IgD-negative memory B cell (primary cell): ENCODE data around the gene GAS2L1. TPM values are rescaled to one million over a fixed set of nuclear protein-coding genes. Genes with fewer than 3 reads are reported as not detected.

Experiments
- H3K27ac Mint-ChIP-seq, 3 donors: one replicate each; pipeline ENCODE4 v1.8.0; 2020 to 2022; ENCODE audit warnings: mild to moderate bottlenecking in 3 of 3, mixed read lengths in 3 of 3, moderate library complexity in 1 of 3
- H3K27me3 Mint-ChIP-seq: one replicate; pipeline ENCODE4 v1.8.0; 2021; ENCODE audit warnings: mixed read lengths
- H3K36me3 Mint-ChIP-seq: one replicate; pipeline ENCODE4 v1.8.0; 2020; ENCODE audit warnings: mild to moderate bottlenecking, mixed read lengths
- H3K4me1 Mint-ChIP-seq, 3 donors: one replicate each; pipeline ENCODE4 v1.8.0; 2020 to 2022; ENCODE audit warnings: mixed read lengths in 3 of 3, mild to moderate bottlenecking in 1 of 3
- H3K4me3 Mint-ChIP-seq, 4 donors: one replicate each; pipeline ENCODE4 v1.8.0; 2020 to 2022; ENCODE audit warnings: mild to moderate bottlenecking in 4 of 4, mixed read lengths in 4 of 4, moderate library complexity in 3 of 4
- H3K9me3 Mint-ChIP-seq, 3 donors: one replicate each; pipeline ENCODE4 v1.8.0; 2020 to 2021; ENCODE audit warnings: mixed read lengths in 3 of 3, mild to moderate bottlenecking in 1 of 3
- polyA plus RNA-seq: library from polyadenylated mRNA; unstranded; fragments of 300-500 nt; fragmentation: Illumina TruSeq; gene quantifications from one replicate; pipeline ENCODE4 v1.2.3, GENCODE V29; 2021

GAS2L1 gene
- polyA plus RNA-seq, 1 donor from 2014 or later, result 0.46 TPM

- Mint-ChIP-seq H3K4me1 (peaks cover 0 to 6% (median 4%) of the 10 kb centered on the region in 3 donors), H3K27me3 (peaks cover 3% of the 10 kb centered on the region), H3K36me3 (peaks cover 5% of the 10 kb centered on the region), H3K4me3 (no peak overlapping the region), H3K27ac (peak overlapping the region in 1 of 3 donors; percentile 90), H3K9me3 (no peaks in the 10 kb centered on the region)
These were observed 7.1 kb upstream of the GAS2L1 start for GRCh38 chr22:29299136-29299900.

DNA sequence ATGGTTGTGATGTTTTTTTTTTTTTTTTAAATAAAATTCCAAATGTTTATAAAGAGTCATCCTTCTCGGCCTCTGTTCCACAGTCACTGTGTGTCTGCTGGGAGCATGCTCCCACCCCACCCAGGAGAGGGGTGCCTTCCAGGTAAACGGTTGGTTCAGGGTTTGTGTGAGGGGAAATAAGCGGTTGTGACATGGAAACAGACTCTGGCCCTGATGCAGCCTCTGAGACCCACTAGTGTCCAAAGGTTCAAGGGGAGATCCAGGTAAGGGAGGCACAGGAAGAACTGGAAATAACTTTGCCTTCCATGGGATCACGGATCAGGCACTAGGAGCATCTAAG, 6.0 kb upstream of the GAS2L1 start:
- Mint-ChIP-seq H3K36me3 (peaks cover 5% of the 10 kb centered on the region), H3K27me3 (peaks cover 9% of the 10 kb centered on the region), H3K9me3 (no peaks in the 10 kb centered on the region), H3K27ac (no peak overlapping the region), H3K4me1 (peaks cover 0 to 6% (median 4%) of the 10 kb centered on the region in 3 donors), H3K4me3 (no peak overlapping the region)

- Mint-ChIP-seq H3K27me3 (peaks cover 11% of the 10 kb centered on the region), H3K4me3 (no peak overlapping the region), H3K27ac (peak overlapping the region in 1 of 3 donors; percentile 14), H3K4me1 (peaks cover 0 to 7% (median 4%) of the 10 kb centered on the region in 3 donors), H3K36me3 (peaks cover 5% of the 10 kb centered on the region), H3K9me3 (no peaks in the 10 kb centered on the region)
These were observed 5.4 kb upstream of the GAS2L1 start for GRCh38 chr22:29300807-29301601.

DNA sequence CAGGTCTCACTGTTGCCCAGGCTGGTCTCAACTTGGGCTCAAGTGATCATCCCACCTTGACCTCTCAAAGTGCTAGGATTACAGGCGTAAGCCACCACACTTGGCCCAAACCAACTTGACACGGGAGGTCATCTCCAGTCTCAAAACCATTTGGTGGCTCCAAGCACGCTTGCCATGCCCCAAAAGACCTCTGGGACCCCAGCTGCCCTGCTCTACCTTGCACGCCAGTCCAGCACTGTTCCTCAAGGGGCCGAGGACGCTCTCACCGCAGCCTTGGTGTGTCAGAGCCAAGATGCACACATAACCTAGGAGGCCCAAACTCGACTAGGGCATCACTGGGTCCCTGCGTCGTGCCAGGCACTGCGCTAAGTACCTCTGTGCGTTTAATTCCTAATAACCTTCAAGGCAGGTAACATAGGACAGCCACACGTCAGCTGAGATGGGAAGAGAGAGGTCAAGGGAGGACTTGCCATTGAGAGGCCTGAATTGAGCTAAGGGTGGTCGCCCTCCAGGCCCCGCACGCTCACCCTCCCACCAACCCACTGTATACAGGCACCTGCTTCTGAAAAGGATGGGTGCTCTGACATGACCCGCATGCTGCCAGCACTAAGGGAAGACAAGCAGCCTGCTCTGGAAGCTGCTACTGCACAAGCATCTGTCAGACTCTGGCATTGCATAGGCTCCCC, 4.6 kb upstream of the GAS2L1 start:
- Mint-ChIP-seq H3K9me3 (no peaks in the 10 kb centered on the region), H3K27me3 (peaks cover 12% of the 10 kb centered on the region), H3K27ac (no peak overlapping the region)

GRCh38 chr22:29302402-29302680, 4.1 kb upstream of the GAS2L1 start:
- Mint-ChIP-seq H3K36me3 (peaks cover 3% of the 10 kb centered on the region), H3K27ac (peak overlapping the region in 1 of 3 donors; percentile 31), H3K4me3 (no peak overlapping the region), H3K9me3 (no peaks in the 10 kb centered on the region), H3K4me1 (peaks cover 3 to 7% (median 5%) of the 10 kb centered on the region in 3 donors), H3K27me3 (peaks cover 13% of the 10 kb centered on the region)

More for the DNA sequence above, 4.6 kb upstream of the GAS2L1 start:
- Mint-ChIP-seq H3K4me1 (peaks cover 2 to 7% (median 4%) of the 10 kb centered on the region in 3 donors), H3K36me3 (peaks cover 5% of the 10 kb centered on the region), H3K4me3 (no peak overlapping the region)

DNA sequence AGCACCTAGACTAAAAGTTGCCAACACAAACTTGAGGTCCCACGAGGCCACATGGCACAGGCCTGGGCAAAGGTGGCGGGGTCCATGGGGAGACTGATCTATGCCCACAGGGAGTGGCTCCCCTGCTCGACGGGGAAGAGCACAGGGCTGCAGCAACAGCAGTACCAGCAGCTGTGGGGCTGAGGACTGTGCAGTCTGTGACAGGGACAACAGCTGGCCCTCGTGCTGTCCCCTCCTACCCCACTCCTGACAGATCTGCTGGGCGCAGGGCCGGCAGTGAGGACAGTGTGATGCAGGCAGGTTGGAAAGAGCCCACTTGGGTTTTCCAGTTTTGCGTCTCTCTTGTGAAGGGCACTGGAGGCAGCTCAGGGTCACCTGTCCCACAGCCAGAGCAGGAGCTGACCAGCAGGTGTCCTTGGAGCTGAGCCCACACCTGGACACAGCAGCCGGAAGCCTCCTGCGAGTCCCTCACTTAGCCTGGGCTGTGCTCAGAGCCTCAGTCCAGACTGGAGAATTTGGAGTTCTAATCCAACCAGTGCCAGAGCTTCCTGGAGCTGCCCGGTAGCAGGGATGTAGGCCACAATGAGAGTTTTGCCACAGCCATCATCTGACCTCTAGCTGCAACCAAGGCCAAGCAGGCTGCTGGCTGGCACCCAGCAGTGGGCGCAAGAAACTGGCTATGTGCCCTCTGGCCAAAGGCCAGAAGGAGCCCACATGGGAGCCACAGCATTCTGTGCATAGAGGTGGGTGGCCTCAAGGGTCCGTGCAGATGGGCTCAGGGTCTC, 3.6 kb upstream of the GAS2L1 start:
- H3K4me3 Mint-ChIP-seq, result peak overlapping the region in 1 of 4 donors; percentile 27
- peaks cover 16% of the 10 kb centered on the region for H3K27me3 Mint-ChIP-seq
- H3K4me1 Mint-ChIP-seq, result peaks cover 4 to 8% (median 7%) of the 10 kb centered on the region in 3 donors
- H3K9me3 Mint-ChIP-seq, result no peaks in the 10 kb centered on the region
- H3K27ac Mint-ChIP-seq, result peak overlapping the region in 1 of 3 donors; percentile 31
- peaks cover 3% of the 10 kb centered on the region for H3K36me3 Mint-ChIP-seq

DNA sequence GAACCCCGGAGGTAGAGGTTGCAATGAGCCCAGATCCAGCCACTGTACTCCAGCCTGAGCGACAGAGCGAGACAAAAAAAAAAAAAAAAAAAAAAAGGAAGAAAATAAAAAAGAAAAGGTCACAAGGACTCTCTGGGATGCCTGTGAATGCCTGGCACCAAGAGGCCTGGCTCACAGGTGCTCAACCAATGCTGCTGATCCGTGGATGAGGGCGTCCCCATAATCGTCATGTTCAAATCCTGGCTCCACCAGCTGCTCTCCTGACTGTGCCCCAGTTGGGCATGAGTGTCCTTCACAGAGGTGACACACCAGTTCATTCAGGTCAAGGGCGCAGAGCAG, 645 bp upstream of the GAS2L1 start:
- peaks cover 21% of the 10 kb centered on the region for H3K27me3 Mint-ChIP-seq
- H3K4me1 Mint-ChIP-seq, result peaks cover 4 to 8% (median 4%) of the 10 kb centered on the region in 3 donors
- peak overlapping the region in 3 of 4 donors; percentile 75 to 92 (median 88) for H3K4me3 Mint-ChIP-seq
- H3K27ac Mint-ChIP-seq, result no peak overlapping the region
- H3K36me3 Mint-ChIP-seq, result no peaks in the 10 kb centered on the region
- no peaks in the 10 kb centered on the region for H3K9me3 Mint-ChIP-seq

GRCh38 chr22:29306835-29307595, 565 bp downstream of the GAS2L1 start:
- peaks cover 27% of the 10 kb centered on the region for H3K27me3 Mint-ChIP-seq
- peaks cover 2 to 8% (median 6%) of the 10 kb centered on the region in 3 donors for H3K4me1 Mint-ChIP-seq
- no peaks in the 10 kb centered on the region for H3K36me3 Mint-ChIP-seq
- H3K27ac Mint-ChIP-seq, result peak overlapping the region in 1 of 3 donors; percentile 93
- peak overlapping the region; percentile 74 to 92 (median 86) for H3K4me3 Mint-ChIP-seq
- no peaks in the 10 kb centered on the region for H3K9me3 Mint-ChIP-seq

DNA sequence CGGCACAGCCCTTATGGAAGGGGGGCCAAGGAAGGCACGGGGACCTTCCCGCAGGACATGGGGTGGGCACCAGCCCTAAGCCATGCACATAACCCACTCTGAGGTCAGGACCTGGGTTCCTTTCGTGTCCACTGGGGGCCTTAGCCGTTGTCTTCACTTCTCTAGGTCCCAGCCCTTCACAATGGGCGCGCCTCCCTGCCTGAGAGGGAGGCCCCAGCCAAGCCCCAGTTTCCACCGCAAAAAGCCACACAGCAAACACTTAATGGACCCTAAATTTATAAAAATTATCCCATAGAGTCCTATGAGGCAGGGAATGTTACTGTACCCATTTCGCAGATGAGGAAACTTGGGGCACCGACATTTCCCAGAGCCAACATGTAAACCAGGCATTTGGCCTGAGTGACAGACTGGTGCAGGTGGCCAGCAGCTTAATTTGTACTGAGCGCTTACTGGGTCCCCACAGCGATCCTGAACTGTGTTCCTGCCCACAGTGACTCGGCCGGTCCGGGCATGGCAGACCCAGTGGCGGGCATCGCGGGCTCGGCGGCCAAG, 1.2 kb downstream of the GAS2L1 start:
- H3K27ac Mint-ChIP-seq, result peak overlapping the region in 1 of 3 donors; percentile 93
- H3K4me1 Mint-ChIP-seq, result peaks cover 4 to 8% (median 6%) of the 10 kb centered on the region in 3 donors
- H3K9me3 Mint-ChIP-seq, result no peaks in the 10 kb centered on the region
- no peaks in the 10 kb centered on the region for H3K36me3 Mint-ChIP-seq
- peak overlapping the region; percentile 74 to 87 (median 86) for H3K4me3 Mint-ChIP-seq
- peaks cover 31% of the 10 kb centered on the region for H3K27me3 Mint-ChIP-seq

DNA sequence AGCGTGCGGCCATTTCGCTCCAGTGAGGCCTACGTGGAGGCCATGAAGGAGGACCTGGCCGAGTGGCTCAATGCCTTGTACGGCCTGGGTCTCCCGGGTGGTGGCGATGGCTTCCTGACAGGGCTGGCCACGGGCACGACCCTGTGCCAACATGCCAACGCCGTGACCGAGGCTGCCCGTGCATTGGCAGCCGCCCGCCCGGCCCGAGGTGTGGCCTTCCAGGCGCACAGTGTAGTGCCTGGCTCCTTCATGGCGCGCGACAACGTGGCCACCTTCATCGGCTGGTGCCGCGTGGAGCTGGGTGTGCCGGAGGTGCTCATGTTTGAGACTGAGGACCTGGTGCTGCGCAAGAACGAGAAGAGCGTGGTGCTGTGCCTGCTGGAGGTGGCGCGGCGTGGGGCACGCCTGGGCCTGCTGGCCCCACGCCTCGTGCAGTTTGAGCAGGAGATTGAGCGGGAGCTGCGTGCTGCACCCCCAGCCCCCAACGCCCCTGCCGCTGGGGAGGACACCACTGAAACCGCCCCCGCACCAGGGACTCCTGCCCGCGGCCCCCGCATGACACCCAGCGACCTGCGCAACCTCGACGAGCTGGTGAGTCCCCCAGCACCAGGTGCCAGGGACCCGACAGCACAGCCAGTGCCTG, 1.8 kb downstream of the GAS2L1 start:
- Mint-ChIP-seq H3K4me1 (peaks cover 4 to 8% (median 6%) of the 10 kb centered on the region in 3 donors), H3K9me3 (no peaks in the 10 kb centered on the region), H3K4me3 (peak overlapping the region in 2 of 4 donors; percentile 33 to 87), H3K36me3 (no peaks in the 10 kb centered on the region), H3K27me3 (peaks cover 35% of the 10 kb centered on the region), H3K27ac (no peak overlapping the region)

DNA sequence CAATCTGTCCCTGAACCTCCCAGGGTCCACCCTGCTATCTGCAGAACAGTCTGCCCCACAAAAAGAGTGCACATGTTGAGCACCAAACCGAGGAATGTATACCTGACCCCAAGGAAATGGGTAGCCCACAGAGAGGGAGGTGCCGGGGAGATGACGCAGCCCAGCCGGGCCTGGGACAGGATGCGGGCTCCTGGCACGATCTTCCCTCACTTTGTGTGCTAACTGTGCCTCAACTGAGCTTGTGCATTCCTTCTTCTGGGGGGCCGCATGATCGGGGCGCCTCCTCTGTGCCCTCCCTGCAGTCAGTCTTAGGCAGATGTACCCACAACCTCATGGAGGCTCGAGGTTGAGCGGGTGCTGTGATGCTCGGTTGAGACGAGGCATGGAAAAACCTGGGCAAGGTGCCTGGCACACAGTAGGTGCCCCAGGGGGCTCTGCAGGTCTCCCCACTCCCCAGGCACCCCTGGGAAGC, 2.4 kb downstream of the GAS2L1 start:
- Mint-ChIP-seq H3K27ac (peak overlapping the region in 1 of 3 donors; percentile 48), H3K9me3 (no peaks in the 10 kb centered on the region), H3K27me3 (peaks cover 41% of the 10 kb centered on the region), H3K4me1 (peaks cover 5 to 9% (median 8%) of the 10 kb centered on the region in 3 donors), H3K4me3 (peak overlapping the region in 1 of 4 donors; percentile 23), H3K36me3 (no peaks in the 10 kb centered on the region)

DNA sequence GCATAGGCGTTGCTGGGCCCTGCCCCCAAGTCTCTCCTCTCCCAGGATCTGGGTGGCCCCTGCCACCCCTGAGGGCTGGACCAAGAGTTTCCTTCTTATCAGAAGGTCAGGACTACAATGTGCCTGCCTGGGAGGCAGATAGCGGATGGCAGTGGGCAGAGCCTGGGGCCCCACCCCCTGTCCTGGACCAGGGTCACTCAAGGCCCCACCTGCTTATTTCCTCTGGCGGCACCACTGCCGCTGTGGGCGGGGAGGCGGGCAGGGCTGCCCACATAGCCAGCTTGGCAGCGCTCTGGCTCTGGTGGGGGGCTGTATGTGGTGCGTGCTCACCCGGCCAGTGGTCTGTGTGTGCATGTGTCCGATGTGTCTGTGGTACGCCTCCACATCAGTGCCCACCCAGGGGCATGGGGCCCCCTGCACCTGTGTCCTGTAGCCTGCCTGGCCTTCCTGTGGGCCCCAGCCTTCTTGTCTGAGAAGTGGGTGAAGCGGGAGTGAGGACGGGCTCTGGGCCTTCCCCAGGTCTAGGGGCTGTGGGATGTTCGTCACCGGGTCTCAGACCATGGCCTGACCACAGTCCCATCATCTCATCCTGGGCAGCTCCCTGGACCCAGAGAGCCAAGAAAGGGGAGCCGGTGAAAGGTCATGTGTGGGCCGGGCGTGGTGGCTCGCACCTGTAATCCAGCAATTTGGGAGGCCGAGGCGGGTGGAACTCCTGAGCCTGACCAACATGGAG, 3.0 kb downstream of the GAS2L1 start:
- Mint-ChIP-seq H3K4me1 (peaks cover 11 to 15% (median 12%) of the 10 kb centered on the region in 3 donors), H3K27ac (peak overlapping the region in 1 of 3 donors; percentile 48), H3K36me3 (no peaks in the 10 kb centered on the region), H3K4me3 (peak overlapping the region in 2 of 4 donors; percentile 23 to 47), H3K27me3 (peaks cover 42% of the 10 kb centered on the region), H3K9me3 (no peaks in the 10 kb centered on the region)
